Mesenteric fat pad (tissue), 1 donor: ENCODE results near the gene OPCML. TPM values are rescaled to one million over a fixed set of nuclear protein-coding genes. Genes with fewer than 3 reads are reported as not detected.

Source experiments
- DNase-seq: peaks from one replicate; pipeline ENCODE4 v3.0.0-alpha.2; 2020; ENCODE audit warnings: low spot score
- total RNA-seq: library from RNA; stranded (reverse); fragmentation: NEBNext Ultra II Directional; extraction: Animal tissue kit (Norgen Biotek cat#: 25700); gene quantifications from one replicate; pipeline ENCODE4 v1.2.1, GENCODE V29; 2021
- donor health status: DM: yes; HTN: yes; CAD: no.

Gene OPCML
- total RNA-seq, 1 donor from 2014 or later: 0.39 TPM

- DNase-seq: no peak
Observed at GRCh38 chr11:133361689-133361994, 170.7 kb downstream of the OPCML start.

- DNase-seq: no peak
Observed at GRCh38 chr11:133360860-133361688, 171.2 kb downstream of the OPCML start.

GRCh38 chr11:133355095-133355494, 177.2 kb downstream of the OPCML start:
- no peak for DNase-seq

- DNase-seq: no peak
Observed at GRCh38 chr11:133354069-133354468, 178.2 kb downstream of the OPCML start.

GRCh38 chr11:133350045-133350444, 182.3 kb downstream of the OPCML start:
- DNase-seq: no peak

GRCh38 chr11:133347988-133348387, 184.3 kb downstream of the OPCML start:
- no peak for DNase-seq

- DNase-seq: no peak
Observed at GRCh38 chr11:133346137-133346536, 186.2 kb downstream of the OPCML start.

- no peak for DNase-seq
Observed at GRCh38 chr11:133343951-133344350, 188.3 kb downstream of the OPCML start.

GRCh38 chr11:133339495-133340140, 192.7 kb downstream of the OPCML start:
- no peak for DNase-seq

- DNase-seq: no peak
Observed at GRCh38 chr11:133338588-133338987, 193.7 kb downstream of the OPCML start.

GRCh38 chr11:133337951-133338418, 194.3 kb downstream of the OPCML start:
- DNase-seq: no peak

- DNase-seq: no peak
Observed at GRCh38 chr11:133337193-133337592, 195.1 kb downstream of the OPCML start.

- no peak for DNase-seq
Observed at GRCh38 chr11:133331031-133331430, 201.3 kb downstream of the OPCML start.

- DNase-seq: no peak
Observed at GRCh38 chr11:133326849-133327248, 205.5 kb downstream of the OPCML start.

- no peak for DNase-seq
Observed at GRCh38 chr11:133326332-133326731, 206.0 kb downstream of the OPCML start.

GRCh38 chr11:133325711-133326110, 206.6 kb downstream of the OPCML start:
- DNase-seq: no peak

GRCh38 chr11:133323354-133323753, 208.9 kb downstream of the OPCML start:
- DNase-seq: no peak

- DNase-seq: no peak
Observed at GRCh38 chr11:133318221-133318620, 214.1 kb downstream of the OPCML start.

- DNase-seq: no peak
Observed at GRCh38 chr11:133311230-133311629, 221.1 kb downstream of the OPCML start.

- DNase-seq: no peak
Observed at GRCh38 chr11:133306019-133306418, 226.3 kb downstream of the OPCML start.

- no peak for DNase-seq
Observed at GRCh38 chr11:133305208-133305956, 226.9 kb downstream of the OPCML start.

- DNase-seq: no peak
Observed at GRCh38 chr11:133303262-133303661, 229.0 kb downstream of the OPCML start.
